Measurements from ENCODE around the gene COMMD1.
"Not testable (repeated sequence)": the region's sequence is repeated elsewhere in the genome, so short reads cannot be mapped to it uniquely, and the experiment has no call there.

The COMMD1 gene

DNA sequence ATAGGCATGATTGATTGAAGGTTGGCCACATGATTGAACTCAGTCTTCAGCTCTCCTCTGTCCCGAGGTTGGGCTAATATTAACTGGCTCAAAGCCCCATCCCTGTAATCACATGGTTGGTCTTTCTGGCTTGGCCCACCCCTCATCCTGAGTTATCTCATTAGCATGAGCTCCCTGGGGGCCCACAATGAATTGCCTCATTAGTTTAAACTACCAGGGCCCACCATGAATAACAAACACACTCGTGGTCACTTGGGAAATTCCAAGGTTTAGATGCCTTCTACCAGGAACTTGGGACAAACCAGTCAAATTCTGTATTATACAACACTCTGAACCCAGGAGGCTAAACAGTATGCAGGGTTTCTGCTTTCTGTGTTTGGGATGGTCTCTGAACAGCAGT, 168.8 kb downstream of the COMMD1 start:
- peak; percentile 38 for DNase-seq (ENCODE audit: low spot score)

GRCh38 chr2:62076980-62077638, 171.6 kb downstream of the COMMD1 start:
- DNase-seq (ENCODE audit: low spot score): no peak

DNA sequence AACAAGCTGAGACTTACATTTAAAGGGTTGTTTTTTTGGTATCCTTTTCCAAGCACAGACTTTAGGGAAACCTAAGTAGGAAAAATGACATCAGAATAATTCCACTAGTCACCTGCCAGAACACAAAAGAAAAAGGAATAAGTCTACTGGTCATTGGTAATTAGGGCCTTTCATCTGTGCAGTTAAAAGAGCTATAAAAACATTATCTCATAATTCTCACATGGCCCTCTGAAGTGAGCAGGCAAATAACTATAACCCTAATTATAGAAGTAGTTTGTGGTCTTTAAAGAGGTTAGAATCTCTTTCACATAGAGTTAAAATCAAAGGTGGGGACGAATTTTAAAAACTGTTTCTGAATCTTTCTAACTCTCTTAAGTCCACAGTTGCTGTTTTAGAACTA, 179.3 kb downstream of the COMMD1 start:
- no peak for DNase-seq (ENCODE audit: low spot score)

DNA sequence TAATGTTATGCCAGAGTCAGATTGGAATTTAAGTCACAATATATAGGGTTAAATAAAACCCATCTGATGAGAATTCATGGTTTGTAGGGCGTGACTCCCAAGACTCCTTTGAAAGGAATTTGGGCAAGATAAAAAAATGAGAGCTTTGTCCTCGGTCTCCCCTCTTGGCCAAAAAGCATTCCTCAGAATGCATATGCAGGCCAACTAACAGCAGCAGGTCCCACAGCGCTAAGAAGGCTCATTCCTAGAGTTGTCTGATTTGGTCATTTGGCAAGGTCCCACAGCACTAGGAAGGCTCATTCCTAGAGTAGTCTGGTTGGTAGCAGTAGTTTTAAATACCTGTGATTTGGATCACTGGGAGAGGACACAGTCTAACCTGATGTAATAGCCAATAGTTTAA, 184.2 kb downstream of the COMMD1 start:
- no peak for DNase-seq (ENCODE audit: low spot score)

DNA sequence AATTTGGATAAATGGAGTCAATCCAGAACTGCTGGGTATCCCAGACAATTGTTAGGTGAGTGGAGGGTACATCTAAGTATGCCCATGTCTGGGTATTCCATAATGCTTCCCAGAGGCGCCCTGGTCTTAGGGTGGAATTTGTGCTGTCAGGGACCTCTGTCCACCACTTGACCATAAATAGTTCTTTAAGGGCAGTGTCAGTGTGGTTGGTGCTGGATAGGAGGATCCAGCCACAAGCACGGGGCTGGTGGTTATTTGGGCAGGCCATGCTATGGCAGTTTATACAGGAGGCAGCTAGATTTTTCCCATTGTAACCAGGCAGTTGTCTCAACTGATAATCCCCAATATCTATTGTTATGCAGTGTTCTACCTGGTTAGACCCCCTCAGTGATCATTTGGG, 186.0 kb downstream of the COMMD1 start:
- no peak for DNase-seq (ENCODE audit: low spot score)

DNA sequence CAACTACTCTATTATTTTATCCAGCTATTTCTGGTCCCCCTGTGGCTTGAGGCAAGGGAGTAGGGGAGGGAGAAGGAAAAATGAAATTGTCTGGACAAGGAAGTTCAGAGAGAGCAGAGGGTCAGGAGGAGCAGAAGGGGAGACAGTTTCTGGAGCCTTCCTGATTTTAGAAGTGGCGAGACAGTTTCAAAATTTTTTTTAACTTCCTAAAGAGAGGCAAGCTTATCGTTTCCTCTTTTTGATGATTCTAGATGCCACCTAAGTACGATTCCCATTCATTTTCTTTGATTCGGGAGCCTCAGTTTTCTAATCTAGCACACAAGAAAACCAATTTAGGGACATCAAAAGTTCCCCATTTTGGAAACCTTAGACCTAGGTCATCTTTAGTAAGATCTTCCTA, 193.6 kb downstream of the COMMD1 start:
- DNase-seq (ENCODE audit: low spot score): no peak

GRCh38 chr2:62099523-62100175, 194.2 kb downstream of the COMMD1 start:
- no peak for DNase-seq (ENCODE audit: low spot score)

DNA sequence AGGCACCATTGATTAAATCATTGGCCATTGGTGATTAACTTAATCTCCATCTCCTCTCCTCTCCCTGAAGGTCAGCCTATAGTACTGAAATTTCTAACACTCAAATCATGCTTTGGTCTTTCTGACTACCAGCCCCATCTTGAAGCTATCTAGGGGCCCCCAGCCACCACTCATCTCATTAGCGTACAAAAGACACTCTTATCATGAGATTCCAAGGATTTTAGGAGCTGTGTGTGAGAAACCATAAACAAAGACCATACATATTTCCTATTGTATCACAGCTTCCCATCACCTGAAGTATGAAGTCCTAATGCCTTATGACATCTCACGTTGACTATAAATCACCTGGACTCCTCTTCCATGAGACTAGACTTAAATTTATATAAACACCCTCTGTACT, 196.4 kb downstream of the COMMD1 start:
- no peak for DNase-seq (ENCODE audit: low spot score)

GRCh38 chr2:62102402-62102920, 197.0 kb downstream of the COMMD1 start:
- no peak for DNase-seq (ENCODE audit: low spot score)

DNA sequence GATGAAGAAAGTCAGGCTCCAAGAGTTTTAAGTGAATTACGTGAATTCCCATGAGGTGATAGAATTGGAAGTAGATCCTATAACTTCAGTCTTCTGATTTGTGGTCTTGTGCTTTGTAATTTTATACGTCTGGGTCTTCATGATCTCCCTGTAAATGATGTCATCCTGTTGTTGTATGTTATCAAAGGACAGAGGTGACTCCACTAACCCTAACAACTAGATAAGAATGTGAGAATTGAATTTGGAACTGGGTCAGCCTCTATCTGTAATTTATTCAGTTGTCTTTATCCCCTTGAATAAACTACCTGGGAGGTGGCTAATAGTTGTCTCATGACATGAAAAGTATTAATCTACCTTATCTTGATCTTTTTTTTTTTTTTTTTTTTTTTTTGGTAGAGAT, 204.1 kb downstream of the COMMD1 start:
- DNase-seq (ENCODE audit: low spot score): no peak

DNA sequence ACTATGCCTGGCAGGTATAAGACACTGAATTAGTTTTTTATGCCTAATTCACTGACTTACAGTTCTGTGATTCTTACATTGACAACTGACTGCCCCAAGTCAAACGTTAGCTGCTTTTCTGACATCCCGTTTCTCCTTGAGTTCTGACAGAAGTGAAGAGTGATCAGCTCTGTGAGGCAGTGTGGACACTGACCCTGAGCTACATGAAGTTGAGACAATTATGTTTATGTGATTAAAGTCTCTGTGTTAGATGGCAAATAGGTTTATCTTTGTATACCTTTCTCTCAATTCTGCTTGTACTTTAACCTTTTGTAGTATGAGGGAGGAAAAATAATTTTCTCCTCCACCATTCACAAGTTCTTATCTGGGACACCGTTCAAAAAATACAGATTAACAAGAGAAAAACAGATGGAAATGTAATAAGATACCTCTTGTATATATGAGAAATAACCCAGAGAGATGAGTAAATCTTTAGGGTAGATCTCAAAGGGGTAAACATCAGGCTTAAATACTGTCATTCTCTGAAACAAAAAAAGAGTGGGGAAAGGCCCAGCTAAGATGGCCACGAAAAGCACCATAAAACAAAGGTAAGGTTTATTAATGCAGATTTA, 205.0 kb downstream of the COMMD1 start:
- no peak for DNase-seq (ENCODE audit: low spot score)

- DNase-seq (ENCODE audit: low spot score): no peak
Measured at GRCh38 chr2:62112179-62112578, 206.7 kb downstream of the COMMD1 start.

GRCh38 chr2:62114564-62114963, 209.1 kb downstream of the COMMD1 start:
- no peak for DNase-seq (ENCODE audit: low spot score)

DNA sequence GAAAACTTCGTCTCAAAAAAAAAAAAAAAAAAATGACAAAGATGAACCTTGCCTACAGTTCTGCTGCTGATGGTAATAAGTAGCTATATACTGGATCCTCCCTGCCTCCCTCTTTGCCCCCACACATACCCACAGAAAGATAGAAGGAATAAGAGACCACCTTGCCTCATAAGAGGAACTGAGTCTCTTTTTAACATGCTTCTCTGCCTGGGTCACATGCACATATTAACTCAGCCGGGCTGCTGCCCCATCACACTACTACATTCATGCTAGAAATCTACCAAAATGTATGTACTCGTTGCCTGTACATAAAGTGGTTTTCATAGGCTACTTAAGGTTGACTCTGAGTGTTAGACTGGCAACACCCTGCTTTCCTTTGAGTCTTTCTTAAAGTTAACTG, 211.5 kb downstream of the COMMD1 start:
- no peak for DNase-seq (ENCODE audit: low spot score)

DNA sequence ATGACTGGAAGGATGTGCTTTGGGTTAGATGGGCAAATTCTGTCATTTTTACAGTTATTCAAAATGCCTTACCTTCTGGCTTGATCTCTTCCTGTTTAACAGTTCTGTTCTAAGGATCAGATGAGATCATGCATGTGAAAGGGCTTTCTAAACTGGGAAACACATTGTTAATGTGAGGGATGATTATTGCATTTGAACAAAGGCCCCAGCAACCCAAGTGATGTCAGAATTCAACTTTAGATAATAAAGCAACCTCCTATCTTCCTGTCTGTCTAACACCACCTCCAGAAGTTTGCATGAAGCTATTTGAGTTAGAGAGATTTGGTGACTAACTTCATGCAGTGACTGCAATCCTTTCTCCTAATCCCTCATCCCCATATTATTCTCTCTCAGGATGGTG, 212.7 kb downstream of the COMMD1 start:
- no peak for DNase-seq (ENCODE audit: low spot score)

- no peak for DNase-seq (ENCODE audit: low spot score)
Measured at GRCh38 chr2:62119311-62119974, 214.0 kb downstream of the COMMD1 start.

DNA sequence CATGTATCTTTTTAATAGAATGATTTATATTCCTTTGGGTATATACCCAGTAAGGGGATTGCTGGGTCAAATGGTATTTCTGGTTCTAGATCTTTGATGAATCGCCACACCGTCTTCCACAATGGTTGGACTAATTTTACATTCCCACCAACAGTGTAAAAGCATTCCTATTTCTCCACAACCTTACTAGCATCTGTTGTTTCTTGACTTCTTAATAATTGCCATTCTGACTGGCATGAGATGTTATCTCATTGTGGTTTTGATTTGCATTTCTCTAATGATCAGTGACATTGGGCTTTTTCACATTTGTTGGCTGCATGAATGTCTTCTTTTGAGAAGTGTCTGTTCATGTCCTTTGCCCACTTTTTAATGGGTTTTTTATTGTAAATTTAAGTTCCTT, 220.8 kb downstream of the COMMD1 start:
- not testable (repeated sequence) for DNase-seq (ENCODE audit: low spot score)

DNA sequence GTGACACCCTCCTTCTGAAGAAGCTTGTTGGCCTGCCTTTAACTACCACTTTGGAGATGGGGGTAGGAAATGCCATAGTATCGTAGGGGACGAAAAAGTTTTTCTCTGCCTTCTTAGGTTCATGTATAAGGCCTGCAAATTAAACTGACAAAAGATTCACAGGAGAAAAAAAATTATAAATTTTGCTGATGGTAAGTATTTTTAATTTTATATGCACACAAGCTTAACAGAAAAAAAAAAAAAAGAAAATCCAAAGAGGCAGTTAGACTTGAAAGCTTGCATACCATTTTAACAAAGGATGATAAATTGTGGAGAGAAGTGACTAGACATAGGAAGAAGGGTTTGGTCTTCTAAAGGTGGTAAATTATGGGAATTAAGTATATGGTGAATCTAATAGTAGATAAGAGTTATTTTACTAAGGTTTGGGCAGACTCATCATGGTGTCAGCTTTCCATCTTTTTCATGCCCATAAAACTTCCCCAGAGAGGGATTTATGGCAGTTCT, 227.9 kb downstream of the COMMD1 start:
- DNase-seq (ENCODE audit: low spot score): no peak

DNA sequence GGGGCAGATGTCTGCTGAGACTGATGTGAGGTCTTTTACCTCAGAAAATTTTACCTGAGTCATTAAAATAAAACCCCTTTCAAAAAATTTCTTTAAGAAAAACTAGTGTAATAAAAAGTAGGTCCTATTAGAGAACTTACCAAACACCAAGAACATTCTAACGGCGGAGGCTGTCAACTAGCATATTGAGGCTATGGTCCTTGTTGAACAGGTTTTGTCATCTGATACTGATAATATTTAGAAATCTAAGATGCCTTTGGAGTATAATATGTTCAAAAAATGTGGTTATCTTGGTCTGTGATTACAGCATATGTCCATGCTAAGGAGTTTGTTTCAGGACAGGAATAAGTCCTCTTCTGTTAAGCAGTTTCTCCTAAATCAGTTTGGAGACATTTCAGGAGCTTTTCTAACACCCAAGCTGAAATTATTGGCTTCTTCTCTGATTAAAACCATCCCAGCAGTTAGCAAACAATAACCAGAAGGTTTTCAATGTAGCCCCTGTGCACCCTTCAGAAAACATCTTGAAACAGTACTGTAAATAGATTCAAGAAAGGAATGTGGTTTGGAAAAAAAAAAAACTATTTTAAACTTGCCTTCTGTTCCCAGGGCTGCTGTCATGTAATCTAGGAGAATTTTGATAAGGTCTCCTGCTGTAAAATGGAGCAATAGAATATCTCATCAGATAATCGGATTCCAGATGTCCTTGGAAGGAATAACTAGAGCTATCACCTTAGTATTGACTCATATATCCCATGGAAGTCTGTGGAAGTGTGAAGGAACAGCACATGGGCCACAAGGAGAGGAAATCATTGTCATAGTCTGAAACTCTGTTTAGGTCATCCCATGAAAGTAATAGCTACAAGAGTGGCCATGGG, 231.7 kb downstream of the COMMD1 start:
- no peak for DNase-seq (ENCODE audit: low spot score)

DNA sequence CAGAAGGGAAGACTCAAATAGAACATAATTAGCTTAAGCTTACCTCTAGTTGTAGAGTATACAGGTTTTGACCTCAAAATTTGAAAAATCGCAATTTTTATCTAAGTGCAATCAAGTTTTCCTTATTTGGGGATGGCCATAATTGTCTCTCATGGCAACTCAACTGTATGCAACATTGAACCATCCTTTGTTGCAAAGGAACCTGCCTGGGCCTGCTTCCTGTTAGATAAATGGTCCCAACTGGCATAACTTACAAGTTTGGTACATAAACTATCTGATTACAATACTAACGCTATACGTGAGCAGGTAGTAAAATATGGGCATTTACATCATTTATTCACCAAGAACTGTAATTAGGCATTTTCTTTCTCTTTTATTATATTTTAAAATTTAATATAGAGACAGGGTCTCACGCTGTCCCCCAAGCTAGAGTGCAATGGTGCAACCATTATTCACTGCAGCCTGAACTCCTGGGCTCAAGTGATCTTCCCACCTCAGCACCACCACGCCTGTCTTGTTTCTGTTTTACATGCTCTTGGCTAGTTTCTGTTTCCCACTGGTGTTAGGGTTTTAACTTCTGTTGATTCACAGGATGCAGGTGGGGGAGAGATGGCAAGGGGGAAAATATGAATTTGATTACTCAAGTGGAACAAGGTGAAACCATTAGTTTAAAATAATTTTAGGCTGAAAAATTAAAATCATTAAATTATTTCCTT, 235.1 kb downstream of the COMMD1 start:
- no peak for DNase-seq (ENCODE audit: low spot score)

- no peak for DNase-seq (ENCODE audit: low spot score)
Measured at GRCh38 chr2:62141142-62141740, 235.8 kb downstream of the COMMD1 start.
